Measurements from ENCODE around the gene TAS2R31.
"Not testable (repeated sequence)": the region's sequence is repeated elsewhere in the genome, so short reads cannot be mapped to it uniquely, and the experiment has no call there.

Gene TAS2R31, protein sequence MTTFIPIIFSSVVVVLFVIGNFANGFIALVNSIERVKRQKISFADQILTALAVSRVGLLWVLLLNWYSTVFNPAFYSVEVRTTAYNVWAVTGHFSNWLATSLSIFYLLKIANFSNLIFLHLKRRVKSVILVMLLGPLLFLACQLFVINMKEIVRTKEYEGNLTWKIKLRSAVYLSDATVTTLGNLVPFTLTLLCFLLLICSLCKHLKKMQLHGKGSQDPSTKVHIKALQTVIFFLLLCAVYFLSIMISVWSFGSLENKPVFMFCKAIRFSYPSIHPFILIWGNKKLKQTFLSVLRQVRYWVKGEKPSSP

DNA sequence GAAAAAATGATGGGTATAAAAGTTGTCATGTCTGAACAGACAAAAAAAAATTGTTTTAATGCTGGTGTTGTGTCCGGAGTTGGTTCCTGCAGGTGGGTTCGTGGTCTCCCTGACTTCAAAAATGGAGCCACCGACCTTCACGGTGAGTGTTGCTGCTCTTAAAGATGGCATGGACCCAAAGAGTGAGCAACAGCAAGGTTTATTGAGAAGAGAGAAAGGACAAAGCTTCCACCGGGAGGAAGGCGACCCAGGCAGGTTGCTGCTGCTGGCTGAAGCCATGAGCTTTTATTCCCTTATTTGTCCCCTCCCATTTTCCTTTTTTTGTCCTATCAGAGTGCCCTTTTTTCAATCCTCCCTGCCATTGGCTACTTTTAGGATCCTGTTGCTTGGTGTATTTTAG is at the start of gene TAS2R31:
TAS2R31 (minus strand) TSS at position 101 of the 400 bp plus-strand sequence; CDS start at position 29, 72 bp downstream.
- DNase-seq (ENCODE audit: low spot score): no peak

GRCh38 chr12:11078246-11078645 is 47.0 kb upstream of the TAS2R31 start:
- DNase-seq (ENCODE audit: low spot score): no peak

DNA sequence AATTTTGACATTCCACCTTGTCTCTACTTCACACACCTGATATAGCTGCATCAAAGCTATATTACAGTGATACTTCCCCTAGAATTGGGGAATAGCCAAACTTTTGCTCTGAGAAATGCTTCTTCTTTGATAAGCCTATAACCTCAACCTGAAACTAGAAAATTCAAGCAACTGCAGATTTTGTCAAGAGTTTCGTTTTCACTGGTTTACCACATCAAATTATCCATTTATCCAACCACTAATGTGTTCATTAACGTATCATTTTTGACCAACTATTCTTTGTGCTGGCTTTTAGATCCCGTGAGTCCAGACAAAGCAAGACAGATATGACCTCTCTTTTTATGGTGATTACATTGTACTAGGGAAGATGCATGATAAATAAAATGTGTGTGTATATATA is 44.4 kb upstream of the TAS2R31 start:
- no peak for DNase-seq (ENCODE audit: low spot score)

- DNase-seq (ENCODE audit: low spot score): no peak
These were observed 40.2 kb upstream of the TAS2R31 start for GRCh38 chr12:11071414-11071813.

DNA sequence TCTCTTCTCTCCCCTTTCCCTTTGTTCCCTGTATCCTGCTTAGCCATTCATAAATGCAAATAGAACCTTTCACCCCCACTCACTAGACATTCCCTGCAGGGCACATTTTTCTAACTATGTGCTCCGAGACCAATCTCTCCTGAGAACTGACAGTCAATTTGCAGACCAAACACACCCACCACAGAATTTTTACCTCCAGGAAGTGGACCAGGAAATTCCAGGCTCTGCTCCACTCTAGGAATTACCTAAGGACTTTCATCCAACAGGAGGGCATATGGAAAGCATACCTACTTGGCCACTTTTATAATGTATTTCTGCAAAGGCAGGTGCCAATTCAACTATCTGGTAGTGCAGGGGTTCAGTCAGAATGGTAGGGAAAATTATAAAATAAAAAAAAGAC is 39.8 kb upstream of the TAS2R31 start:
- DNase-seq (ENCODE audit: low spot score): no peak

GRCh38 chr12:11069854-11070365 is 38.7 kb upstream of the TAS2R31 start:
- DNase-seq (ENCODE audit: low spot score): no peak

- DNase-seq (ENCODE audit: low spot score): no peak
These were observed 36.3 kb upstream of the TAS2R31 start for GRCh38 chr12:11067514-11067913.

DNA sequence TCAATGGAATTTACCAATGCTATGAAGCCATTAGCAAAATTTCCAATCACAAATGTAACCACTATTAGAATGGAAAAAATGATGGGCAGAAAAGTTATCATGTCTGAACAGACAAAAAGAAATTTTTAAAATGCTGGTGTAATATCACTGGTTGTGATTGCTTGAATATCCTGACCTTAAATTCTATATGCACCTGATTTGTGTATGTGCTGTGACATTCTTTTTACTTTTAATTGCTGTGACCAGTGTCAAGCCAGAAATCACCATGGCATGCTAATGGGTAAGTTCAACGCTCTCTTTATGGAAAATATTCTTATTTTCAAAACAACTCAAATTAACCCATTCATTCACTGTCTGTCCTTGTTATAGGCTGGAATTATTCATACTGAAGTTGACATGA is 31.0 kb upstream of the TAS2R31 start, which contains the start of gene TAS2R46:
TAS2R46 (minus strand) TSS at position 101 of the 400 bp plus-strand sequence; CDS start at position 101, 0 bp downstream.
- not testable (repeated sequence) for DNase-seq (ENCODE audit: low spot score)

DNA sequence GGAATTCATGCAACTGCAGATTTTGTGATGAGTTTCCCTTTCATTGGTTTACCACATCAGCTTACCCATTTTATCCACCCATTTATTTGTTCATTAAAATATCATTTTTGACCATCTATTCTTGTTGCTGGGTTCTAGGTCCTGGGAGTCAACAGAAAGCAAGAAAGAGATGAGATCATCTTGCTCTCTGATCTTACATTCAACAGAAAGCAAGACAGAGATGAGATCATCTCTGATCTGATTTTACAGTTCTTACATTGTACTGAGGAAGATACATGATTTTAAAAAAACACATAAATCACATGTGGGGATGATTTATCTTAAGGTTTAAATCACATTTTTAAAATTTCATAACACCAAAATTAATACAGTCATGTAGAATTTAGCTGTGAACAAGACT is 28.6 kb upstream of the TAS2R31 start:
- DNase-seq (ENCODE audit: low spot score): no peak

GRCh38 chr12:11059041-11059440 is 27.8 kb upstream of the TAS2R31 start:
- DNase-seq (ENCODE audit: low spot score): no peak

DNA sequence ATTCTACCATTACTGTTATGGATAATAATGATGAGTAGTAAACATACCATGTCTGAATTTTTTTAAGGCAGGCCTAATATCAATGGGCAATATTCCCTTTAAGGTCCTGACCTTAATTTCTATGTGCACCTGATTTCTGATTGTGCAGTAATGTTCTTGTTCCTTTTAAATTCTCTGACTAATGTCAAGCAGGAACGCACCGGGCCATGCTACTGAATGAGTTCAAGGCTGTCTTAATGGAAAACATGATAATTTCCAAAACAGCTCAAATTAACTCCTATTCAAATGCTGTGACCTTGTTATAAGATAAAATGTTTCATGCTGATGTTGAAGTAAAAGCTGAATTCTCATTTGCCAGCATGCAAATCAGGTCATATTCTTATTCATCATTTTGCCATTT is 24.1 kb upstream of the TAS2R31 start:
- DNase-seq (ENCODE audit: low spot score): no peak

DNA sequence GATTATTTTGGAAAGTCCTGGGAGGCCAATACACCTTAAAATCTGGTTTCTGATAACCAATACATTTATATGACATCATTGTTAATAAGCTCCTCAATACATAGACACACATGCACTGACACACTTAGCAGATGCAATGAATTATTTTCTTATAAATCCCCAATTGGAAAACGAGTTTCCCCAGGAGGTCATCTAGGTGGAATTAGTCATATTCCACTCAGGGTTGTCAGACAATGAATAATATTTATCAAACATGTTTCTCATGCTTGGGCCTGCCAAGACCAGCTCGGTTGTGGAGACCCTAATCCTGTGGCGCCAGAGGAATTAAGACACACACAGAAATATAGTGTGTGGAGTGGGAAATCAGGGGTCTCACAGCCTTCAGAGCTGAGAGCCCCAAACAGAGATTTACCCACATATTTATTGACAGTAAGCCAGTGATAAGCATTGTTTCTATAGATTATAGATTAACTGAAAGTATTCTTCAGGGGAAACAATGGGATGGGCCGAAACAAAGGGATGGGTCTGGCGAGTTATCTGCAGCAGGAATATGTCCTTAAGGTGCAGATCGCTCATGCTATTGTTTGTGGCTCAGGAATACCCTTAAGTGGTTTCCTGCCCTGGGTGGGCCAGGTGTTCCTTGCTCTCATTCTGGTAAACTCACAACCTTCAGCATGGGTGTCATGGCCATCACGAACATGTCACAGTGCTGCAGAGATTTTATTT is 18.8 kb upstream of the TAS2R31 start:
- not testable (repeated sequence) for DNase-seq (ENCODE audit: low spot score)

GRCh38 chr12:11041366-11041765 is 10.2 kb upstream of the TAS2R31 start:
- not testable (repeated sequence) for DNase-seq (ENCODE audit: low spot score)

- DNase-seq (ENCODE audit: low spot score): no peak
These were observed 9.0 kb upstream of the TAS2R31 start for GRCh38 chr12:11040162-11040561.

- DNase-seq (ENCODE audit: low spot score): no peak
These were observed 8.0 kb upstream of the TAS2R31 start for GRCh38 chr12:11039171-11039570.

DNA sequence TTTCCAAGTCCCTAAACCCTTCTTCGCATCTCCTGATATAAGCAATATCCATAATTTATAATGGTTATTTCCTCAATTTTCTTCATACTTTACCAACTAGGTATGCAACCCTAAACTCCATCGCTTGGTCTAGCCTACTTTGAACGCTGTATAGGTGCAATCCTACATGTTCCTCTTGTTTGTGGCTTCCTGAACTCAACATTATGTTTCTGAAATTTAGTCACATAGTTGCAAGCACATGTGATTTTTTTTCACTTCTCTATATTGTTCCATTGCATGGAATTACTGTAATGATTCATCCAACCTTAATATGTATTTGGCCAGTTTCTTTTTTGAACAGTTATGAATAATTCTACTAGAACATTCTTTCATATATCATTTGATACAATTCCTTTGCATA is 2.8 kb upstream of the TAS2R31 start:
- DNase-seq (ENCODE audit: low spot score): not testable (repeated sequence)

DNA sequence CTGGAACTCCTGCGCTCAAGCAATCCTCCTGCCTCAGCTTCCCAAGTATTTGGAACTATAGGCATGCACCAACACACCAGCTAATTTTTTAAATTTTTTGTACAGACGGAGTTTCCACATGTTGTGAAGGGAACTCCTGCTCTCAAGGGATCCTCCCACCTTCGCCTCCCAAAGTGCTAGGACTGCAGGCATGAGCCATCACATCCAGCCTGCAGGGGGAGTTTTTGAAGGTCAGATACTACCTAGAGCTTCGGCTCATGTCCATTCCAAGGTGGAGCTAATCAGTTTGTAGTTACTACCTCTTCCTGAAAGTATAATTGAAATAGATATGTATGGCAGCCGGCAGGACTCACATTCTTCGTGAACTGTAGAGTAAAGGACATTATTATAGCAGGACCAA is 5.1 kb downstream of the TAS2R31 start:
- no peak for DNase-seq (ENCODE audit: low spot score)

- DNase-seq (ENCODE audit: low spot score): no peak
These were observed 7.8 kb downstream of the TAS2R31 start for GRCh38 chr12:11023387-11023786.

DNA sequence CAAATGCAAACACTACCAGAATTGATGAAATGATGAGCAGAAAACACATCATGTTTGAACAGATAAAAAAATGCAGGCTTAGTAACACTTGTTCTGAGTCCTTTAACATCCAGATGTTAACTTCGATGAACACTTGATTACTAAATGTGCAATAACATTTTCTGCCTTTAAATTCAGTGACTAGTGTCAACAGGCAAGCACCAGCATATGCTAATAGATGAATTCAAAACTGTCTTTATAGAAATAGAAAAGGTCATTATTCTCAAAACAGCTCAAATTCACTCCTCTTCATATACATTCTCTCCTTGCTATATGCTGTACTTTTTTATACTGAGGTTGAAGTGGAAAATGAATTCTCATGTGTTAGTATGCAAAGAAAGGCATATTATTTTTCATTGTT is 8.7 kb downstream of the TAS2R31 start, which contains the start of gene TAS2R19:
TAS2R19 (minus strand) TSS at position 101 of the 400 bp plus-strand sequence; CDS start at position 52, 49 bp downstream.
- no peak for DNase-seq (ENCODE audit: low spot score)

GRCh38 chr12:11016937-11017336 is 14.3 kb downstream of the TAS2R31 start:
- no peak for DNase-seq (ENCODE audit: low spot score)

DNA sequence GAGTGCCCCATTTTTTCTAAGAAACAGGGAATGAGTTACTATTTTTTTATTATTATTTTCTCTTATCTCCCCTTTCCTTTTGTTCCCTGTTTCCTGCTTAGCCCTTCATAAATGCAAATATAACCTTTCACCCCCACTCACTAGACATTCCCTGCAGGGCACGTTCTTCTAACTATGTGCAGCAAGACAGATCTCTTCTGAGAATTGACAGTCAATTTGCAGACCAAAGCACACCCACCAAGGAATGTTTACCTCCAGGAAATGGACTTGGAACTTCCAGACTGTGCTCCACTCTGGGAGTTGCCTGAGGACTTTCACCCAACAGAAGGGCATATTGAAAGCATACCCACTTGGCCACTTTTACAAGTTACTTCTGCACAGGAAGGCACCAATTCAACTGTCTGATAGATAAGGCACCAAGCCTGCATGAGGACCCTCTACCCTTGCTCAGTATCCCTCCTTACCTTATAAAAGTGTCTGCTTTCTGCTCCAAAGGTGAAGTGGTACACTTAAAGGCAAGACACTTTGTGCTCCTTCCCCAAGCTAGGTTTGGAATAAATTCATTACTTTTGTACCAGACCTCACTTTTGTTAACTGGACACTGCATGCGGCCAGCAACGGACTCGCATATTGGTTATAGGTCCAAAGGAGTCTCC is 15.3 kb downstream of the TAS2R31 start:
- DNase-seq (ENCODE audit: low spot score): no peak

DNA sequence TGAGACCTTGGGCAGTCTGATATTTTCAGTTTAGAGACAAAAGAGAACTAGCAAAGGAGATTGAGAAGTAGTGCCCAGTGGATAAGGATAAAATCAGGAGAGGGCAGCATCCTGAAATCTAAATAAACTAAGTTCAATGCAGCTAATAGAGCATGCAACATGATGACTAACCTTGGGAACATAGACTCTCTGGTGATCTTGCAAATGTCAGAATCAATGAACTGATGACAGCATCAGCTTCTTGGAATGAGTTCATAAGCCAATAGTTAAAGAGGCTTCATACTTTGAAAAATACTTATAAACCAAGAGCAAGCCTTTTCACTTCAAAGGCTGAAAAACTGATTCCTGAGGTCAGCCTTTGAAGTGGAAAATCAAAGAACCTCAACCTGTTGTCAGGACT is 17.0 kb downstream of the TAS2R31 start:
- no peak for DNase-seq (ENCODE audit: low spot score)

DNA sequence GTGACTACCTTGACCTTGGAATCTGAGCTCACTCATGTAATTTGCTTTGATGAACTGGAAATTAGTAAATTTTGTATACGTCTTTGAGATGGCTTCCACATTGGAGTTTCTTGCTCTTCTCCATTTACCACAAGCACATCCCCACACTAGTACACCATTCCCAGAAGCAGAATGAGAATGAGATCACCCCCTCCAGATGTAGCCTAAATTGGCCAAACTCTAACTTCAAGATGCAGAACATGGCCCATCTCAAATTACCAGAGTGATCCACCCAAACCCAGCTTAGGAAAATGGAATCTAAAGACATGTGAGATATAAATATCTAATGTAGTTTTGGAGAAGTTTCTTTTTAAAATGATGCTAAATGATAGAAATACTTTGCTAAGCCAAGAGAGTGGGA is 23.6 kb downstream of the TAS2R31 start:
- no peak for DNase-seq (ENCODE audit: low spot score)

Data from AG08396 (cell line).